CD4-positive, alpha-beta T cell (primary cell): ENCODE results near the gene CLDN18. TPM values are rescaled to one million over a fixed set of nuclear protein-coding genes. Genes with fewer than 3 reads are reported as not detected.

Experiments
- ATAC-seq: fragments of 200-7000 bp; cut with Tn5 transposase; one replicate; pipeline ENCODE4 v1.10.0; 2022; ENCODE audit warnings: mild to moderate bottlenecking; ENCODE audit not compliant: poor library complexity
- CTCF ChIA-PET: fragments of 350-600 bp; sonication (Branson Sonifier 250); formaldehyde crosslinking; loops from one replicate; lab custom pipeline; 2021; ENCODE audit warnings: antibody characterized with exemption, inconsistent platforms; lab: Charles Lee
- POLR2A ChIA-PET: fragments of 350-600 bp; sonication (Branson Sonifier 250); formaldehyde crosslinking; loops from one replicate; lab custom pipeline; 2021; ENCODE audit warnings: antibody characterized with exemption, inconsistent platforms; lab: Charles Lee
- DNase-seq, 14 experiments: peaks; one replicate each; pipeline ENCODE4 v3.0.0-alpha.2; 2013 to 2020; ENCODE audit warnings: mixed read lengths in 2 of 14
- H3K27ac ChIP-seq, 2 donors: one replicate each; pipeline versions ENCODE4 v1.5.1 to v1.7.0; 2013; ENCODE audit warnings: low read length in 2 of 2, low read depth in 1 of 2, mild to moderate bottlenecking in 1 of 2
- H3K27me3 ChIP-seq, 2 experiments: 1 replicate in 1 of 2; 2 replicates in 1 of 2; pipeline versions ENCODE4 v1.6.1 to v1.7.0; 2013; ENCODE audit warnings: low read length in 2 of 2, control low read depth in 1 of 2, mild to moderate bottlenecking in 1 of 2, moderate library complexity in 1 of 2; ENCODE audit not compliant: insufficient read depth in 2 of 2, control insufficient read depth in 1 of 2
- H3K36me3 ChIP-seq: one replicate; pipeline ENCODE4 v1.6.1; 2013; ENCODE audit warnings: low read length, control low read depth; ENCODE audit not compliant: insufficient read depth
- H3K4me1 ChIP-seq: one replicate; pipeline ENCODE4 v1.6.1; 2013; ENCODE audit warnings: low read length, control low read depth; ENCODE audit not compliant: insufficient read depth
- H3K4me3 ChIP-seq: one replicate; pipeline ENCODE4 v1.5.1; 2013; ENCODE audit warnings: mild to moderate bottlenecking, low read length, moderate library complexity
- H3K9me3 ChIP-seq, 2 experiments: 1 replicate in 1 of 2; 2 replicates in 1 of 2; pipeline versions ENCODE4 v1.6.1 to v1.7.0; 2013; ENCODE audit warnings: low read length in 2 of 2, mild to moderate bottlenecking in 2 of 2, control low read depth in 1 of 2, moderate library complexity in 1 of 2; ENCODE audit not compliant: control insufficient read depth in 1 of 2, insufficient read depth in 1 of 2
- H3K27ac Mint-ChIP-seq: one replicate; pipeline ENCODE4 v1.8.0; 2020; ENCODE audit warnings: mixed read lengths
- H3K27me3 Mint-ChIP-seq: one replicate; pipeline ENCODE4 v1.8.0; 2021; ENCODE audit warnings: mixed read lengths
- H3K36me3 Mint-ChIP-seq: one replicate; pipeline ENCODE4 v1.8.0; 2021; ENCODE audit warnings: low read depth, mixed read lengths
- H3K4me1 Mint-ChIP-seq: one replicate; pipeline ENCODE4 v1.8.0; 2021; ENCODE audit warnings: low read depth, mixed read lengths
- H3K4me3 Mint-ChIP-seq: one replicate; pipeline ENCODE4 v1.8.0; 2020; ENCODE audit warnings: mild to moderate bottlenecking, mixed read lengths
- H3K9me3 Mint-ChIP-seq: one replicate; pipeline ENCODE4 v1.8.0; 2020; ENCODE audit warnings: mixed read lengths
- CTCF ChIP-seq: fragments of 200-600 bp; IDR thresholded peaks from one replicate; pipeline ENCODE4 v1.8.0; 2022; ENCODE audit warnings: antibody characterized with exemption, mild to moderate bottlenecking
- intact Hi-C, 2 experiments: fragments of 100-400 bp; cut with DNase I in 1 of 2; cut with micrococcal nuclease in 1 of 2; formaldehyde crosslinking; loops; one replicate each; pipeline versions ENCODE4 v1.15.1 to v1.9.0; 2023 to 2025; cut with DNase I, micrococcal nuclease
- total RNA-seq, 174 experiments: library from RNA in 2 of 174; stranded (reverse) in 2 of 174; gene quantifications; one replicate each; pipeline ENCODE4 v1.2.3 and lab custom pipeline; 2021 to 2026

The CLDN18 gene
- total RNA-seq, 2 experiments from 2014 or later = not detected

- no peaks in the 10 kb centered on the region for H3K4me1 ChIP-seq
- intact Hi-C loops = no loop called here
- Mint-ChIP-seq H3K27me3 (peaks cover 17% of the 10 kb centered on the region), H3K4me1 (no peaks in the 10 kb centered on the region), H3K4me3 (no peak overlapping the region), H3K36me3 (no peaks in the 10 kb centered on the region), H3K9me3 (no peaks in the 10 kb centered on the region), H3K27ac (no peak overlapping the region)
- POLR2A ChIA-PET = no interaction called here
- CTCF ChIA-PET = no interaction called here
- H3K9me3 ChIP-seq = no peaks in the 10 kb centered on the region
- ATAC-seq = no peak
- no peak for DNase-seq
- H3K4me3 ChIP-seq = no peak overlapping the region
- H3K27ac ChIP-seq = no peak overlapping the region
- peaks cover 3 to 8% of the 10 kb centered on the region in 2 experiments for H3K27me3 ChIP-seq
- H3K36me3 ChIP-seq = no peaks in the 10 kb centered on the region
- TF ChIP-seq CTCF = no peak
Observed at GRCh38 chr3:138031536-138031935, 21.6 kb downstream of the CLDN18 start.

GRCh38 chr3:138032567-138032966 is 22.6 kb downstream of the CLDN18 start:
- no peaks in the 10 kb centered on the region for H3K9me3 ChIP-seq
- TF ChIP-seq CTCF = no peak
- ATAC-seq (no peak), DNase-seq (no peak)
- no peaks in the 10 kb centered on the region for H3K36me3 Mint-ChIP-seq
- no peaks in the 10 kb centered on the region for H3K4me1 ChIP-seq
- H3K27me3 ChIP-seq = peaks cover 3 to 8% of the 10 kb centered on the region in 2 experiments
- H3K36me3 ChIP-seq = no peaks in the 10 kb centered on the region
- H3K4me3 ChIP-seq = no peak overlapping the region
- peaks cover 22% of the 10 kb centered on the region for H3K27me3 Mint-ChIP-seq
- no peaks in the 10 kb centered on the region for H3K4me1 Mint-ChIP-seq
- ChIA-PET CTCF (no interaction called here), POLR2A (no interaction called here)
- no peaks in the 10 kb centered on the region for H3K9me3 Mint-ChIP-seq
- H3K27ac Mint-ChIP-seq = no peak overlapping the region
- no peak overlapping the region for H3K4me3 Mint-ChIP-seq
- intact Hi-C loops = no loop called here
- H3K27ac ChIP-seq = no peak overlapping the region

- Mint-ChIP-seq H3K4me1 (no peaks in the 10 kb centered on the region), H3K36me3 (no peaks in the 10 kb centered on the region), H3K4me3 (no peak overlapping the region), H3K27ac (no peak overlapping the region), H3K27me3 (peaks cover 28% of the 10 kb centered on the region), H3K9me3 (no peaks in the 10 kb centered on the region)
- peaks cover 3 to 8% of the 10 kb centered on the region in 2 experiments for H3K27me3 ChIP-seq
- no peaks in the 10 kb centered on the region for H3K9me3 ChIP-seq
- DNase-seq (no peak), ATAC-seq (no peak)
- no peaks in the 10 kb centered on the region for H3K36me3 ChIP-seq
- TF ChIP-seq CTCF = no peak
- CTCF ChIA-PET = no interaction called here
- POLR2A ChIA-PET = no interaction called here
- no peaks in the 10 kb centered on the region for H3K4me1 ChIP-seq
- no peak overlapping the region for H3K27ac ChIP-seq
- intact Hi-C loops = no loop called here
- no peak overlapping the region for H3K4me3 ChIP-seq
Observed at GRCh38 chr3:138033202-138033691, 23.3 kb downstream of the CLDN18 start.
